Kidney tubule cell (primary cell): Measurements from ENCODE around the gene ZNF143.
"Not testable (repeated sequence)": the region's sequence is repeated elsewhere in the genome, so short reads cannot be mapped to it uniquely, and the experiment has no call there.

Experiments
- DNase-seq: peaks from one replicate; pipeline ENCODE4 v3.0.0-alpha.2; 2018; ENCODE audit warnings: low spot score

The ZNF143 gene

GRCh38 chr11:9460322-9461062 lies at the start of gene ZNF143:
Gene ZNF143, plus strand, starts transcription at chr11:9461012. Its CDS starts 10,297 bp downstream, at chr11:9471309.
- DNase-seq: peak; percentile 100

- no peak for DNase-seq
These were observed 32.1 kb upstream of the ZNF143 start for GRCh38 chr11:9428706-9429105.

GRCh38 chr11:9438611-9439010 lies 22.2 kb upstream of the ZNF143 start:
- no peak for DNase-seq

- no peak for DNase-seq
These were observed 14.6 kb upstream of the ZNF143 start for GRCh38 chr11:9446230-9446629.

GRCh38 chr11:9448576-9449352 lies 12.0 kb upstream of the ZNF143 start:
- DNase-seq: no peak

GRCh38 chr11:9452023-9452422 lies 8.8 kb upstream of the ZNF143 start:
- DNase-seq: not testable (repeated sequence)

GRCh38 chr11:9455722-9456121 lies 5.1 kb upstream of the ZNF143 start:
- DNase-seq: no peak

- DNase-seq: peak; percentile 54
These were observed 1.0 kb upstream of the ZNF143 start for GRCh38 chr11:9459667-9460321.

GRCh38 chr11:9461063-9461759 lies 399 bp downstream of the ZNF143 start:
- DNase-seq: peak; percentile 88

GRCh38 chr11:9461760-9462134 lies 935 bp downstream of the ZNF143 start:
- peak; percentile 35 for DNase-seq

GRCh38 chr11:9462172-9462799 lies 1.5 kb downstream of the ZNF143 start:
- peak; percentile 56 for DNase-seq

GRCh38 chr11:9462806-9463537 lies 2.2 kb downstream of the ZNF143 start:
- DNase-seq: peak; percentile 60

- DNase-seq: no peak
These were observed 10.0 kb downstream of the ZNF143 start for GRCh38 chr11:9470765-9471164.

GRCh38 chr11:9473408-9473807 lies 12.6 kb downstream of the ZNF143 start:
- peak; percentile 76 for DNase-seq

- peak; percentile 37 for DNase-seq
These were observed 19.1 kb downstream of the ZNF143 start for GRCh38 chr11:9479899-9480298.

GRCh38 chr11:9489080-9489765 lies 28.4 kb downstream of the ZNF143 start:
- DNase-seq: peak; percentile 54

GRCh38 chr11:9490376-9490775 lies 29.6 kb downstream of the ZNF143 start:
- DNase-seq: no peak

- DNase-seq: no peak
These were observed 32.7 kb downstream of the ZNF143 start for GRCh38 chr11:9493492-9493891.

GRCh38 chr11:9494316-9494715 lies 33.5 kb downstream of the ZNF143 start:
- DNase-seq: no peak

GRCh38 chr11:9495803-9496514 lies 35.1 kb downstream of the ZNF143 start:
- DNase-seq: no peak
